Suprapubic skin (tissue), 3 donors: Measurements from ENCODE around the gene RGS6.

Experiments
- CTCF ChIP-seq, 2 donors: fragments of 200-600 bp in 1 of 2; fragments of 450-650 bp in 1 of 2; sonication (generic) in 1 of 2; IDR thresholded peaks; one replicate each; pipeline ENCODE4 v1.5.1; 2016 to 2019; ENCODE audit warnings: antibody characterized with exemption in 2 of 2, mild to moderate bottlenecking in 1 of 2, moderate library complexity in 1 of 2
- EP300 ChIP-seq: sonication (generic); formaldehyde crosslinking; IDR thresholded peaks from one replicate; pipeline ENCODE4 v1.6.1; 2017; ENCODE audit warnings: antibody characterized with exemption

GRCh38 chr14:72480464-72481243 lies 548.4 kb downstream of the RGS6 start:
- TF ChIP-seq EP300 = no peak
- TF ChIP-seq CTCF (IDR thresholded peaks at IDR 0.05) = no peak
